ENCODE measurements around the gene KRTAP10-2.
"Not testable (repeated sequence)": the region's sequence is repeated elsewhere in the genome, so short reads cannot be mapped to it uniquely, and the experiment has no call there.

KRTAP10-2 gene

DNA sequence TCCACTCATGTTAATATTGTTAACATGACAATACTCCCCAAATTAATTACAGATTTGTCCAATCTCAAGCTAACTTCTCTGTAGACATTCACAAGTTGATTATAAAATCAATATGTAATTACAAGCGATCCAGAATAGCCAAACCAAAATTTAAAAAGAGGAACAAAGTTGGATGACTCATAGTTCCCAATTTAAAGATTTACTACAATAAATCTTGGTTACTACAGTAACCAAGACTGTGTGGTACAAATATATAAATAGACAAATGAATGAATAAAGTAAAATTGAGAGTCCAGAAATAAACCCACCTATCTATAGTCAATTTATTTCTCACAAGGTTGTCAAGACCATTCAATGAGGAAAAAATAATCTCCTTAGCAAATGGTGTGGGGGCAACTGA is 15.1 kb upstream of the KRTAP10-2 start:
- DNase-seq, result no peak

DNA sequence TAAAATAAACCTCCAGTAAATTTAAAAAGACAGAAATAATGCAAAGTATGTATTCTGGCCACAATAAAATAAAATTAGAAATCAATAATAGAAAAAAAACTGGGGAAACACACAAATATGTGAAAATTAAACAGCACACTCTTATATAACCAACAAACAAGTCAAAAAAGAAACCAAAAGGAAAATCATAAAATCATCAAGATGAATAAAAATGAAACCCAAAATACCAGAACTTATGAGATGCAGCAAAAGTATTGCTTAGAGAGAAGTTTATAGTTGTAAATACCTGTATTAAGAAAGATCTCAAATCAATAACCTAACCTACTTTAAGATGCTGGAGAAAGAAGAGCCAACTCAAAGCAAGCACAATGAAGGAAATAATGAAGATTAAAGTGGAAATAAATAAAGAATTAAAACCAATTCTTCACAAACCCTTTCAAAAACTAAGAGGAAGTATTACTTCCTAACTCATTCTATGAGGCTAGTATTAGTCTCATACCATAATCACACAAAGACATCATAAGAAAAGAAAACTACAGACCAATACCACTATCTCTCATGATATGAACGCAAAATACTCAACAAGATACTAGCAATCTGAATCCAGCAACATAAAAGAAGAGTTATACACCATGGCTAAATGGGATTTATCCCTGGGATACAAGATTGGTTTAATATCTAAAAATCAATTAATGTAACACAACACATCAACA is 13.7 kb upstream of the KRTAP10-2 start:
- DNase-seq, result no peak

DNA sequence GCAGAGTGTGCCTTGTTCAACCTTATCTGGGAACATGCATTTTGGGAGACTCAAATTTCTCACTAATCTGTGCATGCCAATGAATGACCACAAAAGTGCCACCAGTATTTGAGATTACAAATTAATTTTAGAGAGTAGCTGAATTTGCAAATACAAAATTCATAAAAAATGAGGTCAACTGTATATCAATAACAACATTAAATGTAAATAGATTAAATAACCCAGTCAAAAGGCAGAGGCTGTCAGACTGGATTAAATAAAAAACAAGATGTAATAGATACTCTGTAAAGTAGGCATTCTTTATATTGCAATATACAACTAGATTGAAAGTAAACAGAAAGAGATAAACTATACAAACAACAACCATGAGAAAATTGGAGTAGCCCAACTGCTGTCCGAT is 12.8 kb upstream of the KRTAP10-2 start:
- no peak for DNase-seq

DNA sequence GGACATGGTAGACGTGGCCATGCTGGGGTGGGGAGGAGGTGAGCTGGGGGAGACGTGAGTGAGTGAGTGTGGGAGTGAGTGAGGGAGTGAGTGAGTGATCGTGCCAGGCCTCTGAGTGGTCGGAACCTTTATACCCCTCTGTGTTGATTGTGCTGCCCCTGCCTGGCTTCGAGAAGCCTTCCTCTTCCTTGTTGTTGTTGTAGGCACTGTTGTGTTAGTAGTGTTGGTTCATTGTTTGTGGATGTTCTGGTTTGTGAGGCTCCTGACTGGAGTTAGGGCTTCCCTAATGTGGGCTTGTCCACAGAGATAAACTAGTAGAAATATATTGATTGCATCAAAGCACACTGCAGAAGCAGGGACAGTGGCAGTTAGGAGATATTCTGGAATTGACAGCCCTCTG is 7.4 kb upstream of the KRTAP10-2 start, which contains the start of gene KRTAP10-3:
Gene KRTAP10-3 (minus strand): TSS at position 101 of the 400 bp plus-strand sequence. CDS start 80 bp downstream, at position 21.
- DNase-seq, result no peak

DNA sequence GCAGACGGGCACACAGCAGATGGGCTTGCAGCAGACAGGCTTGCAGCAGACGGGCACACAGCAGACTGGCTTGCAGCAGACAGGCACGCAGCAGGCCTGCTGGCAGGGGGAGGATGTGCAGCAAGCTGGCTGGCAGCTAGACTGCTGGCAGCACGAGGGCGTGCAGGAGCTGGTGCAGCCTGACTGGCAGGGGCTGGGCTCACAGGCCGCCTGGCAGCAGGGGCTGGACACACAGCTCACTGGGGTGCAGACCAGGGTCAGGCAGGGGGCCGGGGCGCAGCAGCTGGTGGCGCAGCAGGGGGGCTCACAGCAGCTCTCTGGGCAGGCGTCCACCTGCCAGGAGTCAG is 7.0 kb upstream of the KRTAP10-2 start:
- not testable (repeated sequence) for DNase-seq

DNA sequence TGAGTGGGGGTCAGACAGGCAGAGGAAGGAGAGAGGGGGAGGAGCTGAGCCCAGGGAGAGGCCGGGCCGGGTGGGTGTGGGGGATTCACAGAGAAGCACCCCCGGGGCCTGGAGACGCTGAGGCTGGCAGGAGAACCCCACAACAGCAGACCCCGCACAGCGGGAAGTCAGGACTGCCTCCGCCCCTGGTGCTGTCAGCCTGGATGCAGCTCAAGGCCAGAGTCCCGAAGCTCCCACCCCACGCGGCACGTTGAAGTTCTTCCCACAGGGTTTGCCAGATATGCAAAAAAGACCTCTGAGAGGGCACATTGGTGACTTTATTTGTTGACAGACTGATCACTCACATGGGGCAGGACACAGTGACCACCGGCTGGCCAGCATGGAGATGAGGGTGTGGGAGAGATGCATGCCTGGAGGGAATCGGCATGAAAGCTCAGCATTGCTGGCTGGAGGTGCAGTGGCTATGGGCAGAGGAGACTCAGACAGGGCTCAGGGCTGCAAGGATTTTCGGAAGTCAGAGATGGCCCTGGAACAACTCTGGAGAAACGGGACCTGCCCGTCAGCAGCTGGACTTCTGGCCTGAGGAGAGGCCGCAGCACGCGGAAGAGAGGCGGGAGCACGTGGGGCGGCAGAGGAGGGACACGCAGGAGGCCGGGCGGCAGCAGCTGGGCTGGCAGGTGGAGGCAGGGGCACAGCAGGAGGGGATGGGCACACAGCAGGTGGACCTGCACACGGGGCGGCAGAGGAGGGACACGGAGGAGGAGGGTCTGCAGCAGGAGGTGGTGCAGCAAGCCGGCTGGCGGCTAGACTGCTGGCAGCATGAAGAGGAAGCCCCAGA is 6.4 kb upstream of the KRTAP10-2 start:
- DNase-seq, result no peak

DNA sequence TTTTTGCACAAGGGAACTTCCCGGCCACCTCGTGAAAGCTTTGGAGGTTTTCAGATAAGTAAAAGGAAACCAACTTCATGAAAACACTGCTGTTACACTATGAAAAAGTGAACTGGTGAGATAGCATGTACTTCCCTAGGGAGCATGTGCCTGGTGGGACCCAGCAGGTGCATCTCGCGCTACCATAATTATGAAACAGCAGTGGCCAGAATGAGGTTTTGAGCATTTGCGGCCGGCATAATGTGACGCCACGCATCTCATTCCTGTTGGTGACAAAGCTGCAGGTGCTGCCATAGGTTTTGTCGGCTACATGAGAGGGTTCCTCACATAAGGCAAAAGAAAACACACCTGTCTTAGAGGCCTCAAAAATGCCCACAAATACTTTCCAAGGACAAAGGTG is 5.6 kb upstream of the KRTAP10-2 start:
- DNase-seq, result no peak

DNA sequence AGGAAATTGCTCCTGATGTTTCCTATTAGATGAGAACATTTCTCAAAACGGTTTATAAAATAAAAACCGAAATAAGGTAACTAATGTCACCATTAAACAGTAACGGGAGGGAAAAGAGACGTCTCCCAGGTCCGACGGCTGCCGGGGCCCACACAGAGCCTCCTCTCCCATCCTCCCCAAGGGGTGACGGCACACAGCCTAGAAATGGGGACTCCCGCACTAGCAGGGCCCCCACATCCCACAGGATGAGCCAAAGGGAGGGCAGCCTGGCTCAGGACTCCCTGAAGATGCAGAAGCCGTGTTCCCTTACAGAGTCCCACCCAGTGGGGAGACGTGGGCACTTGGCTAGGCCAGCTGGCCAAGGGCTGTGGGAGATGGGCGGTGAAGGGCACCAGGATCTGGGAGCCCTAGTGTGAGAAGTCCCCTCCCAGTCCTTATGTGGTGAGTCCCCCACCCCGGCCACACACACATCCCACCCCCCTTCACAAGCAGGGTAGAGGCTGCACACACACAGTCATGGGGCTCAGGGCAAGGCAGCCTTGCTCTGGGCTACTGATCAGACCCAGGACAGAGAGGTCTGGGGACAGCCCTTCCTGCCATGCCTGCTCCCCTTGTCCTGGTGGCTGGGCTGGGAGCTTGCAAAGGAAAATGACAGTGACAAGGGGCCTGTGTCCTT is 4.0 kb upstream of the KRTAP10-2 start:
- no peak for DNase-seq

DNA sequence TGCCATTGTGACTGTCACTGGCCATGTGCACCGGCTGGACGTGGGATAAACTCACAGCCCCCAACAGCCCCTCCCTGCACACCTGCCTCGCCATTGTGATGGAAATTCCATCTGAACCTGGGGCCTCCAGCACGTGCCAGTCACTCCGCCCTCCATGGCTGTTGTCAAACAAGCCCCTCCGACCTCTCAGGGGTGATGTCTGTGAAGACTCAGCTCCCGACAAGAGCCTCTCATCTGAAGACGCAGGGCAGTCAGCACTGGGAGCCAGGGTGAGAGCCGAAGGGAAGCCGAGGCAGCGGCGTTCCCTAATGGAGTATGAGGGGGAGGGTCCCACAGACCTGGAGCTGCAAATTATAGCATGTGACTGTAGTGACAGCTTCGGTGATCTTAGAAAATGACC is 1.4 kb upstream of the KRTAP10-2 start:
- no peak for DNase-seq

DNA sequence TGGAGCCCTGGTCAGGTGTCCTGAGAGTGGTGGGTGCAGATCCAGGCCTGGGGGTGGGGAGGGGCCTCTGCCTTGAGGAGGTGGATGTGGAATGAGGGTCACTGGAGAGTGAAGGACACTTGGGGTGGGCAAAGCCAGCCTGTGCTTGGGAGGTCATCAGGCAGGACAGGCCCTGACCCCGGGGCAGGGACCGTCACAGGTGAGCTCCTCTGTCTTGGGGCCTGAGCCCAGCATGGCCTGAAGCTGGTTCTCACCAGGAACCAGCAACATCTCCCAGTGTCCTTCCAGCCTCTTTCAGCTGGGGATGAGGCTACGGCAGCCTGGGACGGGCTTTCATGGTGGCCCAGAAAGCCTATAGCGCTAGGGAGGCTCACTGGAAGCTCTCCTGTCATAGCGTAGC is 831 bp upstream of the KRTAP10-2 start:
- no peak for DNase-seq

DNA sequence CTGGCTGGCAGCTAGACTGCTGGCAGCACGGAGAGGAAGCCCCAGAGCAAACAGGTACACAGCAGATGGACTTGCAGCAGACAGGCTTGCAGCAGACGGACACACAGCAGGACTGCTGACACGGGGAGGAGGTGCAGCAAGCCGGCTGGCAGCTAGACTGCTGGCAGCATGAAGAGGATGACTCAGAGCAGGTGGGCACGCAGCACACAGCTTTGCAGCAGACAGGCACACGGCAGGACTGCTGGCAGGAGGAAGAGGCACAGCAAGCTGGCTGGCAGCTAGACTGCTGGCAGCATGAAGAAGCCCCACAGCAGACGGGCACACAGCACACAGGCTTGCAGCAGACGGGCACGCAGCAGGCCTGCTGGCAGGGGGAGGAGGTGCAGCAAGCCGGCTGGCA is 498 bp downstream of the KRTAP10-2 start:
- no peak for DNase-seq

DNA sequence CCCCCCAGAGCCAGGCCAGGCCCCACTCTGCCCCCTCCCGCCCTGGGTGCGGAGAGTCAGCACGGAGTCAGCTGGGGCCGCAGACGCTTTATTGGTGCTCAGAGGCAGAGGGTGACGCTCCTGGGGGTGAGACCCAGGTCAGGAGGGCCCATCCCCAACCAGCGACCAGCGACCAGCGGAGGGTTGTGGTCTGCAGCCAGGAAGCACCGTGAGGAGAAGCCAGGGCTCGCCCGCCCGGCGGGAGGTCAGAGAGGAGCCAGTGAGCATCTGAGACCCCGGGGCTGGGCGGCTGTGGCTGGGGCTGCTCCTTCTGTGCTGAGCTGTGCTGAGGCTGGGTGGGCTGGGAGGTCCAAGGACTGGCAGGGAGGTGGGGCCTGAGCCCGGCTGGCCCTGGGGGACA is 1.0 kb downstream of the KRTAP10-2 start:
- DNase-seq, result not testable (repeated sequence)

DNA sequence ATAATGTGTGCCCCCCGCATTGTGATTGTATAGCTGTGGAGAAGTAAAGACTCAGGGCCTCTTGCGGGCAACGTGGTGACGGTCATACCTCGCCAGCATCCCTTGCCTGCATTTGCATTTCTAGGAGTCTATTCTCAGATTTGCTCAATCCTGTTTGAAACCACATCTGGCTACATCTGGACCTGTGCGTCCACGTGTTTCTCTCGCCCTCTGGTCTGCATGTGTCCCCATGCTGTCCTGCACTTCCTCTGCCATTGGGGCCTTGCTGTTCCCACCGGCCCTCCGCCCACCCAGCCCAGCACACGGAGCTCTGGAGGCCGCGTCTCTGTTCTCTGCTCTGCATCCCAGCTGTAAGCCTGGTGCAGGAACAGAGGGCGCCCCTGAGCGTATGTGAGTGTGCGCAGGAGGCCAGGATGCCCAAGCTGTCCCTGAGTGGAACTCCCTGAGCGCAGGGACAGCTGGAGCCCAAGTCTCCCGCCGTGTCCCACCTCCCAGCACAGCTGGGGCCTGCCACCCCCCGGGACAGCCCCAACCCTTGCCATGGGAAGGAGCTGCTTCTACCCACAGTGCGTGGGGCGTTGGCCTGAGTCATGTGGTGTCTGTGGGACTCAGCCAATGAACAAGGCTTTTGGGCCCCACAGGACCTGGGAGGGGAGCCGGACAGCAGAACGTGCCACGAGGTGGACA is 1.6 kb downstream of the KRTAP10-2 start:
- DNase-seq, result no peak

DNA sequence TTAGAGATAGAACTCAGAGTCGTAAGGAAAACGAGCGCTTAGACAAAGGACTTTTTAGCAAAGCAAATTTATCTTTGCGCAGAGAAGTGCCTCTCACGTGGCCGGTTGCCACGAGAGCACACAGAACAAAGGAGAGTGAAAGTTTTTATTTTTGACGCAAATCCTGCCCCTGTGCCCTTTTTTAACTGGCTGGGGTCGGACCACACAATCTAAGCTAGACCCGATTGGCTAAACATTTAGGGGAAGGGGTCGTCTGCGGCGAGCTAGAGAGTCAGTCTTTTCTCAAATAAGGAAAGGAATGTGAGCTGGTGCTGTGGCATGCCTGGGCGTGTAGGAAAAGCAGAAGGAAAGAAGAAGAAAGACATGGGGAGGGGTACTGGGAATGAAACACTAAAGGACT is 2.4 kb downstream of the KRTAP10-2 start:
- no peak for DNase-seq

DNA sequence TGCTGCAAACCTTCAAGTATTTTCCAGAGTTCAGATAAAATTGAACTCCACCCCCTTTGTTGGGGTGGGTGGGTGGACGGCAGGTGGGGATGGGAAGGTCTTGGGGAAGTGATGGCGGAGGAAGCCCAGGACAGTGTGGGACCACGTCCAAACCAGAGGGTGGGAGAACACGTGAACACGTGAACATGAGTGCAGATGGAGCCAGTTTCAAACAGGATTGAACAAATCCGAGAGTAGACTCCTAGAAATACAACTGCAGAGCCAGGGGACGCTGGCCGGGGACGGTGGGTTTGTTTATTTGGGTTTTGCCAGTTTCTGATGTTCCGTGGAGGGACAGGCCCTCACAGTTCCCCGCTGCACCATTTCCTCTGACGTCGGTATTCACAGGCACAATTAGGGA is 2.9 kb downstream of the KRTAP10-2 start:
- no peak for DNase-seq

DNA sequence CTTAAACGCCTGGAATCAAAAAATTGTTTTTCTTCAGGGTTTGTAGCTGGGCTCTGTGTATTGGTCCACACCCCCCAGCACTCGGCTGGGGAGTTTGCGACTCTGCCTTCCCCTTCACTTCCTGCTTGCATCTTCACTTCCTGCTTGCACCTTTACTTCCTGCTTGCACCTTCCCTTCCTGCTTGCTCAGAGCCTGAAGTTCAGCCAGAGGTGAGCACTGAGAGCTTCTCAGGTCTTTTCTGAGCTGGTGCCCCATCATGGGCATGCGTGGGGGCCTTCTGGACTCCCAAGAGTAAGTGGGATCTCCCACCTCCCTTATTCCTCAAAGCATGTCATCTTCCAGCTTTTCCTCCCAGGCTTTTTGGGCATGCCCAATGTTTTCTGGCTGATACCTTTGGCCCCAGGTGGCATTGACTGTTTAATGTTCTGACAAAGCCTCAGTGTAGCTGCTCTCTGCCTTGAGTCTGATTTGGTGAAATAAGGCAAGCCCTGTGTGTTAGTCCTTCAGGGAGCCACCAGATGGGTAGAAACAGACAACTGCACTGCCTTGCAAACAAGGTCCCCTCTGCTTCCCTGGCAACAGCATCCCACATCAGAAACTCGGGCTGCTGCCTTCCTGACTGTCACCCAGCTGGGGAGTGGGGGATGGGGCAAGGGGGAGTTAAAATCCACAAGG is 3.5 kb downstream of the KRTAP10-2 start:
- no peak for DNase-seq

DNA sequence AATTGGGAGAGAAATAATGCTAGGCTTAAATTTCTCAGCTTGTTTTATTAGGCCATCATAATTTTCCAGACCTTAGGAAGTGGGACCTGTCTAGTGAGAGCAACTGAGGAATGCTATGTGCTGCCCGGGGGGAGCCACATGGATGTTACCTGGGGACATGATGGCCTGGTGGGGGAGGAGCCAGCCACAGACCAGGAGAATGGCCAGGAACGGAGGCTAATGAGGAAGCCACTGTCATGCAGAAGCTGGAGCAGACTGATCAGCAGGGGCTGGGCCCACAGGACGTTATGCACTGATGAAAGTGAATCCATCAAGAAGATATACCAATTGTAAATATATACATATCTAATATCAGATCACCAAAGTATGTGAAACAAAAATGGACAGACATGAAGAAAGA is 6.7 kb downstream of the KRTAP10-2 start:
- DNase-seq, result no peak

DNA sequence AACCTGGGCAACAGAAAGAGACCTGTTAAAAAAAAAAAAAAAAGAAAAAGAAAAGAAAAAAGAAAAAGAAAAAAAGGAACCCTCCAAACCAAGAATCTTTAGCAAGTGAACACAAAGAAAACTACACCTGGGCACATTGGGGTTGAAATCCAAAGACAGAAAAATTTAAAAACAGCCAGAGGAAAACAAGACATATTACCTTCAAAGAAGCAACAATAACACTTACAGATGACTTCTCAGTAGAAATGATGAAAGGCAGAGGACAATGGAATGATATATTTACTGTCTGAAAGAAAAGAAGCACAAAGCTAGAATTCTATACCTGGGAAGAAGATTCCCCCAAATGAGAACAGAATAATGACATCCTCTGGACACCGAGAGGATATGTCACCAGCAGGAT is 8.6 kb downstream of the KRTAP10-2 start:
- no peak for DNase-seq

DNA sequence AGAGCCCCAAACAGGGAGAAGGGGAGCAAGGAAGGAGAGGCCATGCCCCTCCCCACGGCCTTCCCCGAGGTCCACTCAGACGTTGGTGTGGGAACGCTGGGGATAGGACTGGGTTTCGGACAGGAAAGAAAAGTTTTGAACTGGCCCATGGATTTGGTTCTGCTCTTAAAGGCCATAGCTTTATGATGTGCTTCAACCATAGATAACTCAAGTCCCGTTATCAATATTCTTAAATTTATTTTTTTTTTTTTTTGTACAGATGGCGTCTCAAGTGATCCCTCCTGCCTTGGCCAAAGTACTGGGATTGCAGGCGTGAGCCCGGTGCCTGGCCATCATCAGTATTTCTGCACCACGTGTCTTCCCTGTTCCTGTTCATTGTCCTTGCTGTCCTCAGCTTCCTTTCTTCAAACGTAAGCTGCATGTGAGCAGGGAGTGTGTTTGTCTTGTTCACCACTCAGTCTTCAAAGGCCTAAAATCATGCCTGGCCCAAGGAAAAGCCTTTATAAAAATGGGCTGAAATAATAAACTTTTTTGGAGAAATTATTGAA is 10.5 kb downstream of the KRTAP10-2 start:
- no peak for DNase-seq

DNA sequence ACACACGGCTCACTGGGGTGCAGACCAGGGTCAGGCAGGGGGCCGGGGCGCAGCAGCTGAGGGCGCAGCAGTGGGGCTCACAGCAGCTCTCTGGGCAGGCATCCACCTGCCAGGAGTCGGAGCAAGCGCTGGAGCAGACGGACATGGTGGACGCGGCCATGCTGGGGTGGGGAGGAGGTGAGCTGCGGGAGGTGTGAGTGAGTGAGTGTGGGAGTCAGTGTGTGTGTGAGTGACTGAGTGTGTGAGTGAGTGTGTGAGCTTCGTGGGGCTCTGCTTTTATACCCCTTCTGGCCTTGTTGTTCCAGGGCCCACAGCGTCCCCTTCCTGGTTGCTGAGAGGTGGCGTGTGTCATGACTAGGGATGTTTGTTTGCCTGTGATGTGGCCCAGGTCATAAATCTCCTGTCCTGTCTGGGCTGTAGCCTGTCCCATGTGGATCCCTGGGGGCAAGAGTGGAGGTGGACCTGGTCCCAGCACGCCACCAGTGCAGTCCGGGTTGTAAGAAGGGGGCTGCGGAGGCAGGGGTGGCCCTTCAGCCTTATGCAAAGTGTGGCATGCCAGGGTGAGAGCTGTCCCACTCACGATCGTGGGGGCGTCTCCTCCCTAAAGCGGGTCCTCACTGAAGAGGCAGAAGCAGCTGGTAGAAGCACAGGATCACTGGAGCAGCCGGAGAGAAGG is 11.2 kb downstream of the KRTAP10-2 start, which contains the start of gene KRTAP10-1:
Gene KRTAP10-1 (minus strand): TSS at position 205 of the 676 bp plus-strand sequence. CDS start 45 bp downstream, at position 160.
- DNase-seq, result no peak

DNA sequence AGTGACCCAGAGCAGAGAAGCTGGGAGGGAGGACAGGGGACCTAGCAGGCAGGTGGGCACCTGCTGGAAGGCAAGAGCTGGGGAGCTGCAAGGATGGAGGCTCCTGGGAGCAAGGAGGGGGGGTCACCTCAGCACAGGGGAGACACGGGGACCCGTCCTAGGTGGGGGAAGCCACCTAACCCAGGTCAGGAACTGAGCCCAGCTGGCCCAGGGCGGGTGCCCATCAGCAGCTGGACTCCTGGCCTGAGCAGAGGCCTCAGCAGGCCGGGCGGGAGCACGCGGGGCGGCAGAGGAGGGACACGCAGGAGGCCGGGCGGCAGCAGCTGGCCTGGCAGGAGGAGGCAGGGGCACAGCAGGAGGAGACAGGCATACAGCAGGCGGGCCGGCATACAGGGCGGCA is 12.3 kb downstream of the KRTAP10-2 start:
- no peak for DNase-seq

Measured in hippocampal formation (tissue), 2 donors.